CD8-positive, alpha-beta memory T cell (primary cell): Measurements from ENCODE around the gene CIB2. TPM values are rescaled to one million over a fixed set of nuclear protein-coding genes. Genes with fewer than 3 reads are reported as not detected.

Source experiments
- CTCF ChIA-PET: fragments of 350-600 bp; sonication (Branson Sonifier 250); formaldehyde crosslinking; loops from one replicate; lab custom pipeline; 2021; ENCODE audit warnings: antibody characterized with exemption; lab: Charles Lee
- POLR2A ChIA-PET: fragments of 350-600 bp; sonication (Branson Sonifier 250); formaldehyde crosslinking; loops from one replicate; lab custom pipeline; 2021; ENCODE audit warnings: antibody characterized with exemption; lab: Charles Lee
- DNase-seq, 5 donors: peaks; one replicate each; pipeline versions ENCODE4 v3.0.0 to v3.0.0-alpha.2; 2020 to 2022; ENCODE audit warnings: mixed read lengths in 1 of 5
- H3K27ac ChIP-seq: one replicate; pipeline ENCODE4 v1.7.0; 2013; ENCODE audit warnings: low read depth, mild to moderate bottlenecking, low read length, moderate library complexity
- H3K27me3 ChIP-seq: 2 replicates; pipeline ENCODE4 v1.7.0; 2013; ENCODE audit warnings: low read length, mild to moderate bottlenecking; ENCODE audit not compliant: insufficient read depth, poor library complexity, severe bottlenecking
- H3K36me3 ChIP-seq: 2 replicates; pipeline ENCODE4 v1.7.0; 2013; ENCODE audit warnings: mild to moderate bottlenecking, low read length, moderate library complexity; ENCODE audit not compliant: insufficient read depth
- H3K4me1 ChIP-seq: 2 replicates; pipeline ENCODE4 v1.7.0; 2013; ENCODE audit warnings: mild to moderate bottlenecking, low read length, moderate library complexity; ENCODE audit not compliant: insufficient read depth
- H3K4me3 ChIP-seq: 2 replicates; pipeline ENCODE4 v1.7.0; 2013; ENCODE audit warnings: mild to moderate bottlenecking, low read length
- H3K9me3 ChIP-seq: 2 replicates; pipeline ENCODE4 v1.7.0; 2013; ENCODE audit warnings: mild to moderate bottlenecking, low read length
- H3K27ac Mint-ChIP-seq, 8 donors: one replicate each; pipeline ENCODE4 v1.8.0; 2020 to 2021; ENCODE audit warnings: mixed read lengths in 8 of 8, mild to moderate bottlenecking in 6 of 8, inconsistent platforms in 3 of 8, moderate library complexity in 3 of 8
- H3K27me3 Mint-ChIP-seq, 2 donors: one replicate each; pipeline ENCODE4 v1.8.0; 2020 to 2021; ENCODE audit warnings: mixed read lengths in 2 of 2, mild to moderate bottlenecking in 1 of 2, moderate library complexity in 1 of 2
- H3K36me3 Mint-ChIP-seq, 3 donors: one replicate each; pipeline ENCODE4 v1.8.0; 2020 to 2021; ENCODE audit warnings: mixed read lengths in 3 of 3, inconsistent platforms in 1 of 3, mild to moderate bottlenecking in 1 of 3
- H3K4me1 Mint-ChIP-seq, 3 donors: one replicate each; pipeline ENCODE4 v1.8.0; 2020 to 2021; ENCODE audit warnings: mixed read lengths in 3 of 3, inconsistent platforms in 1 of 3, mild to moderate bottlenecking in 1 of 3
- H3K4me3 Mint-ChIP-seq, 7 donors: one replicate each; pipeline ENCODE4 v1.8.0; 2020 to 2021; ENCODE audit warnings: mixed read lengths in 7 of 7, mild to moderate bottlenecking in 6 of 7, moderate library complexity in 4 of 7, inconsistent platforms in 2 of 7
- H3K9me3 Mint-ChIP-seq, 5 donors: one replicate each; pipeline ENCODE4 v1.8.0; 2020 to 2022; ENCODE audit warnings: mixed read lengths in 5 of 5, mild to moderate bottlenecking in 3 of 5, moderate library complexity in 2 of 5, inconsistent platforms in 1 of 5
- polyA plus RNA-seq: library from polyadenylated mRNA; unstranded; fragments of 300-500 nt; fragmentation: Illumina TruSeq; gene quantifications from one replicate; pipeline ENCODE4 v1.2.3, GENCODE V29; 2021
- total RNA-seq, 2 experiments: library from RNA; stranded (reverse); gene quantifications; one replicate each; pipeline ENCODE4 v1.2.3, GENCODE V29; 2021

CIB2 gene
- total and polyA plus RNA-seq, 3 experiments from 2014 or later, result 2.0 to 2.3 (median 2.1) TPM

- Histone ChIP-seq H3K9me3 (no peaks in the 10 kb centered on the region), H3K27ac (no peak overlapping the region), H3K4me3 (no peak overlapping the region), H3K36me3 (no peaks in the 10 kb centered on the region), H3K4me1 (peaks cover 46% of the 10 kb centered on the region), H3K27me3 (no peaks in the 10 kb centered on the region)
- H3K27ac Mint-ChIP-seq, result peak overlapping the region; percentile 86 to 97 (median 88)
- POLR2A ChIA-PET, result interaction anchor here (0.6 to 1.1 kb wide), 3 partner anchors 53 to 119 kb away, joined by 3 to 4 read pairs (median 4); no protein-coding TSS in a partner anchor
- H3K27me3 Mint-ChIP-seq, result peaks cover 0 to 3% of the 10 kb centered on the region in 2 donors
- CTCF ChIA-PET, result interaction anchor here (0.7 to 13.3 kb wide), 8 partner anchors 29 to 148 kb away, joined by 3 to 146 read pairs (median 7); no protein-coding TSS in a partner anchor
- H3K9me3 Mint-ChIP-seq, result no peaks in the 10 kb centered on the region
- DNase-seq, result peak in 1 of 5 donors; percentile 49
- peaks cover 46 to 59% (median 47%) of the 10 kb centered on the region in 3 donors for H3K4me1 Mint-ChIP-seq
- no peaks in the 10 kb centered on the region for H3K36me3 Mint-ChIP-seq
- peak overlapping the region in 6 of 7 donors; percentile 13 to 67 (median 50) for H3K4me3 Mint-ChIP-seq
These were observed 26.4 kb downstream of the CIB2 start for GRCh38 chr15:78104566-78105475.

GRCh38 chr15:78104119-78104479 is 27.1 kb downstream of the CIB2 start:
- POLR2A ChIA-PET, result interaction anchor here (0.6 to 1.1 kb wide), 2 partner anchors 52 to 120 kb away, joined by 3 to 4 read pairs; no protein-coding TSS in a partner anchor
- Histone ChIP-seq H3K4me1 (peaks cover 46% of the 10 kb centered on the region), H3K36me3 (no peaks in the 10 kb centered on the region), H3K27ac (no peak overlapping the region), H3K9me3 (no peaks in the 10 kb centered on the region), H3K27me3 (no peaks in the 10 kb centered on the region), H3K4me3 (no peak overlapping the region)
- no peaks in the 10 kb centered on the region for H3K36me3 Mint-ChIP-seq
- DNase-seq, result no peak
- no peaks in the 10 kb centered on the region for H3K9me3 Mint-ChIP-seq
- H3K4me1 Mint-ChIP-seq, result peaks cover 46 to 59% (median 47%) of the 10 kb centered on the region in 3 donors
- H3K27me3 Mint-ChIP-seq, result peaks cover 0 to 3% of the 10 kb centered on the region in 2 donors
- peak overlapping the region in 6 of 7 donors; percentile 24 to 83 (median 54) for H3K4me3 Mint-ChIP-seq
- peak overlapping the region; percentile 86 to 97 (median 90) for H3K27ac Mint-ChIP-seq
- CTCF ChIA-PET, result interaction anchor here (1.0 to 13.3 kb wide), 6 partner anchors 28 to 147 kb away, joined by 3 to 146 read pairs (median 6); no protein-coding TSS in a partner anchor

DNA sequence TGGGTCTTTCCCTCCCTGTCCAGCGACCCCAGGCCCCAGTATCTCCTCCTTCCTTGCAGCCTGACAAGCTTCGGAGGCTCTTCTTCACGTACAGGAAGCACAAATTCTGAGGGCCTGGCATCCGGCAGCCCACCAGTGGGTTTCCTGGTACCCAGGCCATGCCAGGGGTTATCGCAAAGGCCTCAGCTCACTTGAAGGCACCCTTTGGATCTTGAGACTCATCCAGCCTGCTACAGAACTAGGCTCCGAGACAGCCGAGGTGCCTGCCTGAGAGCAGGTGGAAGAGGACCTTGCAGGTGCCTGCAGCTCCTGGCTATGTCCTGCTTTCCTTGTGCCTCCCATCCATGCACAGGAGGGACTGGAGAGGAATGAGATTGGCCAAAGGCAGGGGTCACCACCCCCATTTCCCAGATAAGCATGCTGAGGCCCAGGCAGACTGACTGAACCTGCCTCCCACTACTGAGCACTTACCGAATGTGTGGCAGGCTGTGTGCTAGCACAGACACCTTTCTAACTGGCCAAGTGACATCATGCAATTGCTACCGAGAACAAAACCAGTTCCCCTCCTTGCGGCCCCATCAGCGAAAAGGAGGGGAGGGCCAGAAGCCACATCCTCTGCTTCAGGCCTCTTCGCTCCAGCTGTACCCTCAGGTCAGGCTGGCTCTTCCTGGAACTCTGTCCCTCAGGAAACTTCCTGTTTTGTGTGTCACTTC is 27.7 kb downstream of the CIB2 start:
- CTCF ChIA-PET, result interaction anchor here (1.0 to 13.3 kb wide), 7 partner anchors 27 to 147 kb away, joined by 3 to 146 read pairs (median 6); no protein-coding TSS in a partner anchor
- Mint-ChIP-seq H3K27ac (peak overlapping the region; percentile 86 to 97 (median 90)), H3K36me3 (no peaks in the 10 kb centered on the region), H3K4me3 (peak overlapping the region in 6 of 7 donors; percentile 24 to 83 (median 54)), H3K4me1 (peaks cover 46 to 55% (median 47%) of the 10 kb centered on the region in 3 donors), H3K27me3 (peaks cover 0 to 3% of the 10 kb centered on the region in 2 donors), H3K9me3 (no peaks in the 10 kb centered on the region)
- Histone ChIP-seq H3K4me3 (peak overlapping the region; percentile 4), H3K27ac (peak overlapping the region; percentile 39), H3K36me3 (no peaks in the 10 kb centered on the region), H3K4me1 (peaks cover 46% of the 10 kb centered on the region), H3K27me3 (no peaks in the 10 kb centered on the region), H3K9me3 (no peaks in the 10 kb centered on the region)
- POLR2A ChIA-PET, result interaction anchor here (1.1 kb wide), 1 partner anchor 52 kb away, joined by 3 read pairs; no protein-coding TSS in a partner anchor
- peak; percentile 33 to 82 (median 48) for DNase-seq

DNA sequence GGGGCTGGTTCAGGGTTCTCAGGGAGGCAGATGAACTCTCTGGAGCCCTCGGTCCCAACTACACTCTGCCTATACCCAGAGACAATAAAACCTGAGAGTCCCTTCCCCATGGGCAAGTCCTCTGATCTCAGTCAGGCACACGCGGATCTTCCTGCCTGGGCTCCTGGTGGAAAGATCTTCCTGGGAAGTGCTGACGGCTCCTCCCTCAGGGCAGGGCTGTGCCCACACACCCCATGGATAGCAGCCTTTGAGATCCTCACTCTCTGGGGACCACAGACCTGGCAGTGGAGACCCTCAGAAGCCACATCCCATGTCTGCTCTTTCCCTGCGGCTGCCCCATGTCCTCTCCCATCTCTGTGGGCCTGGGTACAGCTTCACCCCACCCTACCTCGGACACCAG is 28.5 kb downstream of the CIB2 start:
- Histone ChIP-seq H3K27ac (peak overlapping the region; percentile 35), H3K36me3 (no peaks in the 10 kb centered on the region), H3K4me1 (peaks cover 41% of the 10 kb centered on the region), H3K9me3 (no peaks in the 10 kb centered on the region), H3K27me3 (no peaks in the 10 kb centered on the region), H3K4me3 (peak overlapping the region; percentile 4)
- H3K4me1 Mint-ChIP-seq, result peaks cover 46 to 51% (median 47%) of the 10 kb centered on the region in 3 donors
- peak in 1 of 5 donors; percentile 30 for DNase-seq
- H3K9me3 Mint-ChIP-seq, result no peaks in the 10 kb centered on the region
- no peaks in the 10 kb centered on the region for H3K36me3 Mint-ChIP-seq
- H3K27ac Mint-ChIP-seq, result peak overlapping the region in 7 of 8 donors; percentile 4 to 95 (median 74)
- CTCF ChIA-PET, result interaction anchor here (1.1 to 13.3 kb wide), 3 partner anchors 13 to 136 kb away, joined by 3 to 146 read pairs (median 4); no protein-coding TSS in a partner anchor
- H3K27me3 Mint-ChIP-seq, result peaks cover 0 to 3% of the 10 kb centered on the region in 2 donors
- POLR2A ChIA-PET, result no interaction called here
- peak overlapping the region in 1 of 7 donors; percentile 48 for H3K4me3 Mint-ChIP-seq

- no peaks in the 10 kb centered on the region for H3K9me3 Mint-ChIP-seq
- H3K4me1 ChIP-seq, result peaks cover 41% of the 10 kb centered on the region
- DNase-seq, result peak in 1 of 5 donors; percentile 8
- ChIA-PET POLR2A (interaction anchor here (0.6 kb wide), 1 partner anchor 62 kb away, joined by 3 read pairs; no protein-coding TSS in a partner anchor), CTCF (interaction anchor here (1.4 to 13.3 kb wide), 2 partner anchors 12 to 136 kb away, joined by 4 to 146 read pairs; no protein-coding TSS in a partner anchor)
- H3K27me3 ChIP-seq, result no peaks in the 10 kb centered on the region
- H3K36me3 ChIP-seq, result no peaks in the 10 kb centered on the region
- H3K4me1 Mint-ChIP-seq, result peaks cover 45 to 47% (median 46%) of the 10 kb centered on the region in 3 donors
- H3K4me3 ChIP-seq, result no peak overlapping the region
- peak overlapping the region in 6 of 8 donors; percentile 26 to 95 (median 82) for H3K27ac Mint-ChIP-seq
- peaks cover 0 to under 1% of the 10 kb centered on the region in 2 donors for H3K27me3 Mint-ChIP-seq
- H3K9me3 ChIP-seq, result no peaks in the 10 kb centered on the region
- no peak overlapping the region for H3K4me3 Mint-ChIP-seq
- H3K36me3 Mint-ChIP-seq, result no peaks in the 10 kb centered on the region
- H3K27ac ChIP-seq, result no peak overlapping the region
These were observed 29.0 kb downstream of the CIB2 start for GRCh38 chr15:78102211-78102610.

DNA sequence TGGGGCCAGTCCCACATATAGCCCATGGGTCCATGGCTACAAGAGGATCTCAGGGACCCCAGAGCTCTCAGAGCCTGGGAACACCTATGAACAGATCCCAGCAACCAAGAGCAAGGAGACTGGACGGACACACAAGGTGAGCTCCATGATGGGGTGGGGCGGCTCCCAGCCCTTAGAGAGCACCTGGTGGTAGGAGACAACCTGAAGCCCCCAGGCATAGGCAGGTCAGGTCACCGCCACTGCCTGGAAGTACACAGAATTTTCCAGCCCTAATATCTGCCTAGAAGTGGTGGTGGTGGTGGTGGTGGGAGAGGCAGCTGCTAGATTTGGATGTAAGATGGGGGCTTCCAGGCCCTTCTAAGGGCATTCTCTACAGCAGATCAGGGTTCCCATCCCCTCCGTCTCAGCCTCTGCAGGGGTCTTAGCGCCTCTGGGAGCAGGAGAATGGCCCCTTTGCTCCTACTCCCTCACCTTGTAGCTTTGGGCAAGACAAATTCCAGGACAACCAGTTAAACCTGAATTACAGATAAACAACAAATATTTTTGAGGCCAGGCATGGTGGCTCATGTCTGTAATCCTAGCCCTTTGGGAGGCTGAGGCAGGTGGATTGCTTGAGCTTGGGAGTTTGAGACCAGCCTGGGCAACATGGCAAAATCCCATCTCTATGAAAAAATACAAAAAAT is 29.7 kb downstream of the CIB2 start:
- POLR2A ChIA-PET, result interaction anchor here (0.6 kb wide), 1 partner anchor 62 kb away, joined by 3 read pairs; no protein-coding TSS in a partner anchor
- Mint-ChIP-seq H3K27ac (peak overlapping the region in 5 of 8 donors; percentile 26 to 87 (median 74)), H3K4me3 (peak overlapping the region in 1 of 7 donors; percentile 44), H3K36me3 (no peaks in the 10 kb centered on the region), H3K27me3 (peaks cover 0 to 1% of the 10 kb centered on the region in 2 donors), H3K4me1 (peaks cover 43 to 45% (median 44%) of the 10 kb centered on the region in 3 donors), H3K9me3 (no peaks in the 10 kb centered on the region)
- CTCF ChIA-PET, result interaction anchor here (1.0 to 13.3 kb wide), 3 partner anchors 12 to 135 kb away, joined by 4 to 146 read pairs (median 4); no protein-coding TSS in a partner anchor
- Histone ChIP-seq H3K27ac (no peak overlapping the region), H3K27me3 (no peaks in the 10 kb centered on the region), H3K4me1 (peaks cover 41% of the 10 kb centered on the region), H3K4me3 (no peak overlapping the region), H3K36me3 (no peaks in the 10 kb centered on the region), H3K9me3 (no peaks in the 10 kb centered on the region)
- DNase-seq, result peak in 1 of 5 donors; percentile 25
